Gastroesophageal sphincter (tissue), 4 donors: ENCODE data around the gene ZSWIM4. TPM values are rescaled to one million over a fixed set of nuclear protein-coding genes. Genes with fewer than 3 reads are reported as not detected.
A peak's percentile ranks its signal among the peaks of the same experiment; 100 is the strongest.

Experiments used
- ATAC-seq: fragments of 150-250 bp; one replicate; pipeline ENCODE4 v1.9.1; 2016; ENCODE audit warnings: mild to moderate bottlenecking, moderate library complexity
- H3K27ac ChIP-seq, 4 donors: fragments of 200-600 bp; sonication (generic) in 3 of 4; 1 replicate in 3 of 4; 2 replicates in 1 of 4; pipeline ENCODE4 v1.5.1; 2016 to 2019
- H3K27me3 ChIP-seq: fragments of 200-600 bp; sonication (generic); one replicate; pipeline ENCODE4 v1.5.1; 2019
- H3K36me3 ChIP-seq, 2 donors: fragments of 200-600 bp; sonication (generic); one replicate each; pipeline ENCODE4 v1.5.1; 2019; ENCODE audit warnings: control low read depth in 1 of 2
- H3K4me1 ChIP-seq, 3 donors: fragments of 200-600 bp; sonication (generic); 1 replicate in 2 of 3; 2 replicates in 1 of 3; pipeline ENCODE4 v1.5.1; 2016 to 2019; ENCODE audit warnings: control low read depth in 2 of 3
- H3K4me3 ChIP-seq, 2 donors: fragments of 200-600 bp; sonication (generic); one replicate each; pipeline ENCODE4 v1.5.1; 2019; ENCODE audit warnings: mild to moderate bottlenecking in 1 of 2, moderate library complexity in 1 of 2
- H3K9me3 ChIP-seq, 3 donors: fragments of 200-600 bp; sonication (generic); one replicate each; pipeline ENCODE4 v1.5.1; 2017 to 2019; ENCODE audit warnings: control low read depth in 2 of 3
- CTCF ChIP-seq, 4 experiments: fragments of 200-600 bp in 2 of 4; fragments of 450-650 bp in 2 of 4; sonication (generic) in 1 of 4; IDR thresholded peaks; one replicate each; pipeline ENCODE4 v1.5.1; 2017 to 2019; ENCODE audit warnings: antibody characterized with exemption in 4 of 4, mild to moderate bottlenecking in 2 of 4, moderate library complexity in 2 of 4
- EP300 ChIP-seq: sonication (generic); formaldehyde crosslinking; IDR thresholded peaks from one replicate; pipeline ENCODE4 v1.6.1; 2017; ENCODE audit warnings: antibody characterized with exemption, mild to moderate bottlenecking
- POLR2A ChIP-seq, 2 donors: fragments of 450-650 bp; IDR thresholded peaks; one replicate each; pipeline ENCODE4 v1.6.1; 2017; ENCODE audit warnings: antibody characterized with exemption in 2 of 2, mild to moderate bottlenecking in 2 of 2, moderate library complexity in 1 of 2
- POLR2AphosphoS5 ChIP-seq: sonication (generic); formaldehyde crosslinking; IDR thresholded peaks from one replicate; pipeline ENCODE4 v1.6.1; 2017; ENCODE audit warnings: antibody characterized with exemption
- WGBS, 2 donors: methylation state at CpG; one replicate each; pipeline ENCODE4 v1.1.5; 2018; ENCODE audit warnings: low coverage in 1 of 2; 5-methylcytosine and 5-hydroxymethylcytosine counted together
- total RNA-seq, 4 donors: library from RNA; depleted of rRNA; stranded (reverse); fragments of >200 nt; gene quantifications; one replicate each; pipeline ENCODE4 v1.1.0, GENCODE V29; 2016

The ZSWIM4 gene
- total RNA-seq, 4 donors from 2014 or later = 3.9 to 9.2 (median 4.2) TPM

- no peak for TF ChIP-seq EP300
- peak in 3 of 4 experiments; percentile 68 to 74 (median 70) for TF ChIP-seq CTCF (IDR thresholded peaks at IDR 0.05)
- TF ChIP-seq POLR2A (IDR thresholded peaks at IDR 0.05) = peak; percentile 14 to 36
- peak; percentile 83 for TF ChIP-seq POLR2AphosphoS5
- Histone ChIP-seq H3K9me3 (no peaks in the 10 kb centered on the region), H3K27ac (peak overlapping the region; percentile 78 to 100 (median 100)), H3K4me1 (peaks cover 2 to 65% (median 53%) of the 10 kb centered on the region in 3 donors), H3K4me3 (peak overlapping the region in 1 of 2 donors; percentile 33), H3K36me3 (peaks cover 0 to 52% of the 10 kb centered on the region in 2 donors), H3K27me3 (no peaks in the 10 kb centered on the region)
- ATAC-seq = peak; percentile 92
- WGBS, 2 donors = 7 to 9% methylated on average over 33 to 41 of the region's 59 CpGs
Observed at GRCh38 chr19:13833330-13834243, 38.3 kb downstream of the ZSWIM4 start.

- Histone ChIP-seq H3K9me3 (no peaks in the 10 kb centered on the region), H3K36me3 (peaks cover 0 to 48% of the 10 kb centered on the region in 2 donors), H3K4me3 (peak overlapping the region in 1 of 2 donors; percentile 33), H3K27me3 (no peaks in the 10 kb centered on the region), H3K4me1 (peaks cover 2 to 74% (median 56%) of the 10 kb centered on the region in 3 donors), H3K27ac (peak overlapping the region; percentile 78 to 100 (median 100))
- no peak for ATAC-seq
- TF ChIP-seq POLR2AphosphoS5 (peak; percentile 21), EP300 (no peak)
- WGBS, 2 donors = 42 to 100% methylated on average over 1 to 4 of the region's 14 CpGs
Observed at GRCh38 chr19:13834244-13835069, 39.2 kb downstream of the ZSWIM4 start.

DNA sequence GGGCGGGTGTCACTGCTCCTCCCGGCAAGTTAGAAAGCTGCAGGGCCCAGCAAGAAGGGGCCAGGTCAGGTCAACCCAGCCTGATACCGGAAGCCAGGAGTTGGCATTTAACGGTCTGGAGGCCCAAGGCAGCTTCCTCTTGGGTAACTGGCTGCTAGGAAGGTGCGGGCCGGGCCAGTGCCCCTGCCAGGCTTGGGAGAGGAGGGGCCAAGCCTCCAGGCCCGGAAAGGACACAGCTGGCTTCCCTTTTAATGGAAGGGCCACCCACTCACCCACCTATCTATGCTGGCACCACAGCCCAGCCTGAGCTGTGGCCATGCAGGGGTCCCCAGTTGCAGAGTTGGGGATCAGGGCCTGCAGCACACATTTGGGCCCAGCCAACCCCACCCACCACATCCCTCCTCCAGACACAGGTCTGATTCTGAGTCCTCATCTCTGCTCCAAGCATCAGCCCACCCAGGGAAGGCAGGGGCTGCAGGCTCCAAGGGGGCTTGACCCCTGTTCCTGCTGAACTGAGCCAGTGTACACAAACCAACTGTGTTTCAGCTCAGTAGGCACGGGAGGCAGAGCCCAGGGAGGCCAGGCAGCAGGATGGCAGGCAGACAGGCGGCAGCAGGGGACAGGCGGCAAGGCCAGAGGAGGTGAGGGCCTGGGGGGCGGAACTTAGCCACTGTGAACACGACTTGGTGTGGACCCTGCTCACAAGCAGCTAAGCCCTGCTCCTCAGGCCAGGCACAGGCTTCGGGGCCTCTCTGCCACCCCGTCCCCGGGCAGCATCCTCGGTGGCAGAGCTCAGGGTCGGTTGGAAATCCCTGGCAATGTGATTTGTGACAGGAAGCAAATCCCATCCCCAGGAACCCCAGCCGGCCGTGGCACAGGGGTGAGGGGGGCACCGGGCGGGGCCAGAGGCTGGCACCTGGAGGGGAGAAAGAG, 40.8 kb downstream of the ZSWIM4 start:
- Histone ChIP-seq H3K36me3 (peaks cover 0 to 35% of the 10 kb centered on the region in 2 donors), H3K9me3 (no peaks in the 10 kb centered on the region), H3K4me3 (peak overlapping the region in 1 of 2 donors; percentile 2), H3K27ac (peak overlapping the region; percentile 27 to 100 (median 100)), H3K4me1 (peaks cover 2 to 89% (median 56%) of the 10 kb centered on the region in 3 donors), H3K27me3 (no peaks in the 10 kb centered on the region)
- TF ChIP-seq POLR2A (IDR thresholded peaks at IDR 0.05) (peak in 1 of 2 donors; percentile 25), EP300 (no peak), POLR2AphosphoS5 (peak; percentile 53)
- ATAC-seq = no peak
- 17 to 42% methylated on average over 2 to 3 of the region's 21 CpGs for WGBS, 2 donors

DNA sequence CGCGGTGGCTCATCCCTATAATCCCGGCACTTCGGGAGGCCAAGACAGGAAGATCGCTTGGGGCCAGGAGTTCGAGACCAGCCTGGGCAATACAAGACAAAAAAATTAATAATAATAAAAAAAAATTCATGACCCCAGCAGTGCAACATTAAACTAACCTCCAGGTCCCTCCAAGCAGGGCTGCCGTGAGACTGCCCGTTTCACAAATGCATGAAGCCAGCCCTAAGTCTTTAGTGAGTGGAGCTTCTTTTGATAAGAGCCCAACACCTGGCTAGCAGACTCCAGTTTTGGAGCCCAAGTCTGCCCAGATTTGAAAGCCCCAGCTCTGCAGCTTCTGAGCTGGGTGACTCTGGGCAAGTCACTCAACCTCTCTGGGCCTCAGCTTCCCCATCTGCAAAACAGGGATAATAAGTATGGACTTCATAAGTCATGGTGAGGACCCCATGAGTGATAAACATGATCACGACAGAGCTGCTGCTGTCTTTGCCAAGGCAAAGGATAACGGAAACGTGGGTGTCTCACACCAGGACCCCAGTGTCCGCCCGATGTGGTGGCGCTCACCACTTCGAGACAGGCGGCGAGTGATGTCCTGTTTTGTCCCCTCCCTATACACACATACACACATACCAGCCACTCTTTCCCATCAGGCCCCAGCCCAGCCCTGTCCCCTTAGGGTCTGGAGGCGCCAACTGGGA, 43.3 kb downstream of the ZSWIM4 start:
- H3K27ac ChIP-seq = peak overlapping the region; percentile 98 to 100 (median 100)
- TF ChIP-seq CTCF (IDR thresholded peaks at IDR 0.05) (no peak), POLR2AphosphoS5 (no peak), EP300 (no peak), POLR2A (IDR thresholded peaks at IDR 0.05) (no peak)
- H3K4me3 ChIP-seq = peak overlapping the region; percentile 91 to 98
- no peaks in the 10 kb centered on the region for H3K27me3 ChIP-seq
- no peak for ATAC-seq
- H3K4me1 ChIP-seq = peaks cover 2 to 89% (median 54%) of the 10 kb centered on the region in 3 donors
- no peaks in the 10 kb centered on the region for H3K9me3 ChIP-seq
- 51 to 57% methylated on average over 3 to 8 of the region's 18 CpGs for WGBS, 2 donors
- peaks cover 0 to 28% of the 10 kb centered on the region in 2 donors for H3K36me3 ChIP-seq
